Retina (tissue), 1 donor: ENCODE results near the gene TOPBP1.
"Not testable (repeated sequence)": the region's sequence is repeated elsewhere in the genome, so short reads cannot be mapped to it uniquely, and the experiment has no call there.

Source experiments
- DNase-seq: peaks from one replicate; pipeline ENCODE4 v3.0.0-alpha.2; 2016

Gene TOPBP1

GRCh38 chr3:133568294-133569014, 93.3 kb downstream of the TOPBP1 start:
- DNase-seq = no peak

GRCh38 chr3:133563816-133564215, 97.9 kb downstream of the TOPBP1 start:
- no peak for DNase-seq

GRCh38 chr3:133563186-133563591, 98.6 kb downstream of the TOPBP1 start:
- no peak for DNase-seq

- DNase-seq = no peak
Observed at GRCh38 chr3:133562376-133562775, 99.4 kb downstream of the TOPBP1 start.

- DNase-seq = no peak
Observed at GRCh38 chr3:133561679-133562078, 100.1 kb downstream of the TOPBP1 start.

GRCh38 chr3:133551589-133551988, 110.2 kb downstream of the TOPBP1 start:
- not testable (repeated sequence) for DNase-seq
